Left lung (tissue), 10 donors: ENCODE data around the gene LHCGR. TPM values are rescaled to one million over a fixed set of nuclear protein-coding genes. Genes with fewer than 3 reads are reported as not detected.

Experiments used
- ATAC-seq: fragments of 200-7000 bp; cut with Tn5 transposase; one replicate; pipeline ENCODE4 v1.9.1; 2020; ENCODE audit warnings: moderate library complexity
- DNase-seq, 4 donors: peaks; one replicate each; pipeline ENCODE4 v3.0.0-alpha.2; 2013 to 2020
- H3K27ac ChIP-seq, 2 donors: fragments of 200-600 bp; sonication (generic) in 1 of 2; one replicate each; pipeline versions ENCODE4 v1.5.0 to v1.8.0; 2020 to 2021
- H3K27me3 ChIP-seq, 2 donors: fragments of 200-600 bp; sonication (generic) in 1 of 2; one replicate each; pipeline versions ENCODE4 v1.5.0 to v1.8.0; 2020 to 2021
- H3K36me3 ChIP-seq, 2 donors: fragments of 200-600 bp; sonication (generic) in 1 of 2; one replicate each; pipeline versions ENCODE4 v1.5.0 to v1.8.0; 2020 to 2021
- H3K4me1 ChIP-seq, 2 donors: fragments of 200-600 bp; one replicate each; pipeline ENCODE4 v1.8.0; 2021
- H3K4me3 ChIP-seq, 2 donors: fragments of 200-600 bp; sonication (generic) in 1 of 2; one replicate each; pipeline versions ENCODE4 v1.5.0 to v1.8.0; 2020 to 2021; ENCODE audit warnings: mild to moderate bottlenecking in 1 of 2
- H3K9me3 ChIP-seq, 2 donors: fragments of 200-600 bp; sonication (generic) in 1 of 2; one replicate each; pipeline versions ENCODE4 v1.5.0 to v1.8.0; 2020 to 2021
- CTCF ChIP-seq, 2 donors: fragments of 200-600 bp; sonication (generic) in 1 of 2; IDR thresholded peaks; one replicate each; pipeline versions ENCODE4 v1.5.0 to v1.8.0; 2021; ENCODE audit warnings: antibody characterized with exemption in 2 of 2
- intact Hi-C, 2 donors: fragments of 100-400 bp; cut with DNase I; formaldehyde crosslinking; loops; one replicate each; pipeline versions ENCODE4 v1.11.2 to v1.14.2; 2022
- polyA plus RNA-seq, 6 donors: library from polyadenylated mRNA; unstranded; fragments of 120-200 nt; gene quantifications; one replicate each; pipeline ENCODE4 v1.2.1, GENCODE V29; 2013; ENCODE audit not compliant: insufficient read length in 6 of 6
- total RNA-seq, 2 donors: library from RNA; stranded (reverse); fragmentation: NEBNext Ultra II Directional; extraction: Animal tissue kit (Norgen Biotek cat#: 25700); gene quantifications; one replicate each; pipeline ENCODE4 v1.2.1, GENCODE V29; 2021
- donor health status: DM: no; HTN: yes; CAD: no.
- donor health status: DM: no; HTN: no; CAD: no.

LHCGR gene
- total and polyA plus RNA-seq, 8 donors, result 0.08 to 0.21 (median 0.14) TPM; not detected in 2

DNA sequence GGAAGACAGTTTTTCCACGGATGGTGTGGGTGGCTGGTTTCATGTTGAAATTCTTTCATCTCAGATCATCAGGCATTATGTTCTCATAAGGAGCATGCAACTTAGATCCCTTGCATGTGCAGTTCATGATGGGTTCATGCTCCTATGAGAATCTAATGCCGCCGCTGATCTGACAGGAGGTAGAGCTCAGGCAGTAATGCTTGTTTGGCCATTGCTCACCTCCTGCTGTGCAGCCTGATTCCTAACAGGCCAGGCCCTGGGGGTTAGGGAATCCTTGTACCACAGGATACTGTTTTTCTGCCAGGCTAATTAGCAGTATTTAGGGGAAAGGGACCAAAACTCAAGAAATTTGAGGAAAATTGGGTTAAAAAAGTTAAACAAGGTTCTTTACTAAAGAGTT, 5.3 kb upstream of the LHCGR start:
- H3K9me3 ChIP-seq, result peaks cover 0 to 10% of the 10 kb centered on the region in 2 donors
- no peaks in the 10 kb centered on the region for H3K36me3 ChIP-seq
- H3K27me3 ChIP-seq, result peaks cover 0 to 11% of the 10 kb centered on the region in 2 donors
- TF ChIP-seq CTCF (IDR thresholded peaks at IDR 0.05), result no peak
- intact Hi-C loops, result no loop called here
- H3K4me1 ChIP-seq, result no peaks in the 10 kb centered on the region
- H3K4me3 ChIP-seq, result no peak overlapping the region
- DNase-seq (no peak), ATAC-seq (no peak)
- H3K27ac ChIP-seq, result no peak overlapping the region

DNA sequence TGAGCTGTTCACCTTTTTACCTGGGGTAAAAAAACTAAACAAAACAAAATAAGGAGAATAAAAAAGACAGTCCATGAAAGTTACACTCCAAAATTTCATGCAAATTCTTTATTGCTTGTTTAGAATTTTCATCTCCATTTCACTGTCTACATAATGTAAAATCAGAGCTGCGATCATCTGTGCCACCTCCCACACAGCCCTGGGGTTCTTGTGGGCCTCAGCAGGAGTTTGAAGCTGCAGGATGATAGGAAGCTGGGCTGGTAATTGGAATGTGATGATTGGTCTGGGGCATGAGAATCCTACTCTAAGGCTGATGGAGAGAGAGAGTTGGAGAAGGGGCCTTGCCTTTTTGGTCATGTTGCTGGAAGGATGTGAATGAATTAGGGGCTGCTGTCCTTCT, 4.2 kb upstream of the LHCGR start:
- Histone ChIP-seq H3K4me3 (no peak overlapping the region), H3K27me3 (peaks cover 3 to 23% of the 10 kb centered on the region in 2 donors), H3K4me1 (no peaks in the 10 kb centered on the region), H3K27ac (no peak overlapping the region), H3K9me3 (peaks cover 0 to 10% of the 10 kb centered on the region in 2 donors), H3K36me3 (no peaks in the 10 kb centered on the region)
- no peak for ATAC-seq
- no peak for DNase-seq
- TF ChIP-seq CTCF (IDR thresholded peaks at IDR 0.05), result no peak
- intact Hi-C loops, result no loop called here

DNA sequence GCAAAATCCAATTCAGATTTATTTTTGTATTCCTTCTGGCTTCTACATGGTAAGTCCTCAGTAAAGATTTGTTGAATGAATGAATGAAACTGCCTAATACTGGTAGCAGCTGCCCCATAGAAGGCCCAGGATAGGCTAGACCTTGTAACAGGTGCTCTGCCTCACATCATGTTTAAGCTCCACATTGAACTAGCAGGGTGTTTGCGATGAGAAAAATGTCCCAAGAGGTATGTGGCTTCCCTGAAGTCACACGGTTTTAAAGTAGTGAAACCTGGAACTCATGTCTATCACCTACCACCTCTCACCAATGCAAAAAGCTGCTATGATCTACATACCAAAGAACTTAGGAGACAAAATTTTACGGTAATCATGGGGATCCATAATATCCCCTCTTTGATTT, 765 bp upstream of the LHCGR start:
- no peak for TF ChIP-seq CTCF (IDR thresholded peaks at IDR 0.05)
- ATAC-seq, result no peak
- Histone ChIP-seq H3K9me3 (no peaks in the 10 kb centered on the region), H3K27me3 (peaks cover 3 to 31% of the 10 kb centered on the region in 2 donors), H3K36me3 (no peaks in the 10 kb centered on the region), H3K27ac (no peak overlapping the region), H3K4me1 (no peaks in the 10 kb centered on the region), H3K4me3 (no peak overlapping the region)
- intact Hi-C loops, result no loop called here
- no peak for DNase-seq

DNA sequence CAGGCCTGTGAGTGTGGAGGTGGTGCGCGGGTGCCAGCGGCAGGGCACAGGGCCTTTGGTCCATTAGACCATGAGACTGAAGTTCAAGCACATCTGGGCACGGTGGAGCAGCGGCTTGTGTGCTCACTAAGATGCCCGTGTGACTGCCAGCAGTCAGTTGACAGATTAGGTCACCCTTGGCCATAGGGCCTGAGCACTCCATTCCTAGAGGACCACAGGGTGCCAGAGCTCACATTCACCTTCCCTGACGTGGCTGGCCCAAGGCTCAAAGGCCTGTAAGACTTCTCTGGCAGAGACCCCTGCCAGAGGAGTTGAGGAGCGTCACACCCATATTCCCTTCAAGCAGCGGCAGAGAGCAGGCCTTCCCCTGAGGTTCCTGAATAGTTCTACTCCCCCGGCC, 650 bp downstream of the LHCGR start:
- no peak for ATAC-seq

GRCh38 chr2:48753228-48753627, 2.3 kb downstream of the LHCGR start:
- Histone ChIP-seq H3K4me1 (no peaks in the 10 kb centered on the region), H3K36me3 (no peaks in the 10 kb centered on the region), H3K4me3 (no peak overlapping the region), H3K27me3 (peaks cover 3 to 31% of the 10 kb centered on the region in 2 donors), H3K9me3 (no peaks in the 10 kb centered on the region), H3K27ac (no peak overlapping the region)
- no peak for ATAC-seq
- intact Hi-C loops, result no loop called here
- no peak for TF ChIP-seq CTCF (IDR thresholded peaks at IDR 0.05)
- no peak for DNase-seq

More for the DNA sequence above, 650 bp downstream of the LHCGR start:
- TF ChIP-seq CTCF (IDR thresholded peaks at IDR 0.05), result no peak
- no peaks in the 10 kb centered on the region for H3K4me1 ChIP-seq
- intact Hi-C loops, result no loop called here
- H3K4me3 ChIP-seq, result no peak overlapping the region
- no peaks in the 10 kb centered on the region for H3K36me3 ChIP-seq
- DNase-seq, result no peak
- H3K9me3 ChIP-seq, result no peaks in the 10 kb centered on the region
- no peak overlapping the region for H3K27ac ChIP-seq
- peaks cover 3 to 31% of the 10 kb centered on the region in 2 donors for H3K27me3 ChIP-seq
